CD4-positive, alpha-beta T cell treated with Interleukin-4 for 4 hours (primary cell): ENCODE data around the gene VPS39.

ENCODE experiments used
- DNase-seq: peaks from one replicate; pipeline ENCODE4 v3.0.0-alpha.2; 2020

Gene VPS39

GRCh38 chr15:42128476-42128875 lies 79.6 kb downstream of the VPS39 start:
- no peak for DNase-seq

GRCh38 chr15:42123546-42123945 lies 84.6 kb downstream of the VPS39 start:
- DNase-seq, result no peak

GRCh38 chr15:42121682-42122081 lies 86.4 kb downstream of the VPS39 start:
- no peak for DNase-seq

- no peak for DNase-seq
Measured at GRCh38 chr15:42121021-42121420, 87.1 kb downstream of the VPS39 start.

- no peak for DNase-seq
Measured at GRCh38 chr15:42120285-42120684, 87.8 kb downstream of the VPS39 start.

- DNase-seq, result no peak
Measured at GRCh38 chr15:42119446-42119760, 88.7 kb downstream of the VPS39 start.

- DNase-seq, result no peak
Measured at GRCh38 chr15:42118650-42119445, 89.3 kb downstream of the VPS39 start.

GRCh38 chr15:42111924-42112323 lies 96.2 kb downstream of the VPS39 start:
- no peak for DNase-seq

GRCh38 chr15:42110367-42110766 lies 97.7 kb downstream of the VPS39 start:
- DNase-seq, result no peak

GRCh38 chr15:42108806-42109205 lies 99.3 kb downstream of the VPS39 start:
- DNase-seq, result no peak
